GM19351 (cell line): ENCODE measurements around the gene CT45A8.
"Not testable (repeated sequence)": the region's sequence is repeated elsewhere in the genome, so short reads cannot be mapped to it uniquely, and the experiment has no call there.

ENCODE experiments used
- ATAC-seq: cut with Tn5 transposase; IDR thresholded peaks from one replicate; pipeline ENCODE4 v1.9.1; 2021; ENCODE audit warnings: mild to moderate bottlenecking, moderate library complexity; ENCODE audit not compliant: unreplicated experiment

The CT45A8 gene

GRCh38 chrX:135854438-135854837 is at the start of gene CT45A8:
Gene CT45A8, minus strand, starts transcription at chrX:135854538. Its CDS starts 3,755 bp downstream, at chrX:135850783.
- not testable (repeated sequence) for ATAC-seq

DNA sequence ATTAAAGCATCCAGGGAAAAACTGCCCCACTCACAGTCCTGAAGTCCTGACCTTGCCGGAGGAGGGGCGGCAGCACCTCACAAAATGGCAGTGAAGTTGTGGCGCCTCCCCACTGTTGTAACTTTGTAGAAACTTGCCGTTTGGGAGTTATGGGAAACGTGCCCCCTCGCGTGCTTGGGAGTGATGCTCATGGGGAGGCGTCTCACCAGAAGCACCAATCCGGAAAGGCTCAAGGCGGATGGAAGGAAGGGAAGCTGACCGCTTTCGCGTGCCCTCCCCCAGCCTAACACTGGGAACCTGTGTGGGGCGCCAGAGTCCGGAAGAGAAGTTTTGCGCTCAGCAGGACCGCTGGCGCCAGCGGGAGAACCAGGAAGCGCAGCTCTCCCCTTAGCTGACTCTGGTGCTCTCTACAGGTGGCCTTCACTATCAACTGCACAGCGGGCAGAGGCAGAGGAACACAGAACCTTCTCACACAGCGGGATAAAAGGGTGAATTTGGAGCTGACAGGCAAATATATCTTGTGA is 39.0 kb upstream of the CT45A8 start, which contains the start of the genes CT45A10 and SAGE1:
Gene CT45A10, minus strand, starts transcription at position 151 of the 524 bp plus-strand sequence. CDS start 8,100 bp downstream, outside the sequence.
Gene SAGE1, plus strand, starts transcription at position 423 of the 524 bp plus-strand sequence. CDS start 2,527 bp downstream, outside the sequence.
- no peak for ATAC-seq

DNA sequence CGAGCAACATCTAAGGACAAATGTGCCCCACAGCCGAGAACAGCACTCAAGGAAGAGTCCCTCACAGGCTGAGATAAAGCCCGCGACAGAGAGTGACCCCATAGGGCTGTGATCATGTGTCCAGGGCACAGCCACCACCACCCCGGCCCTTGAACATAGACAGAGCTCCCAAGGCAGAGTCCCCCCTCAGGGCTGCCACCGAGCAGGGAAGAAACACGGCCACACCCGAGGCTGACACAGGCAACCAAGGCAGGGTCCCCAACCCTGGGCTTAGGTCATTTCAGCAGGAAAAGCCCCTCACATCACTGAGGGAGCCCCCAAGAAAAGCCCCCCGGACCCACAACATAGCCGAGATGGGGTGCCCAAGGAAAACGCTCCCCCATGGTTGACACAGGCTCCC is 38.4 kb upstream of the CT45A8 start:
- no peak for ATAC-seq

DNA sequence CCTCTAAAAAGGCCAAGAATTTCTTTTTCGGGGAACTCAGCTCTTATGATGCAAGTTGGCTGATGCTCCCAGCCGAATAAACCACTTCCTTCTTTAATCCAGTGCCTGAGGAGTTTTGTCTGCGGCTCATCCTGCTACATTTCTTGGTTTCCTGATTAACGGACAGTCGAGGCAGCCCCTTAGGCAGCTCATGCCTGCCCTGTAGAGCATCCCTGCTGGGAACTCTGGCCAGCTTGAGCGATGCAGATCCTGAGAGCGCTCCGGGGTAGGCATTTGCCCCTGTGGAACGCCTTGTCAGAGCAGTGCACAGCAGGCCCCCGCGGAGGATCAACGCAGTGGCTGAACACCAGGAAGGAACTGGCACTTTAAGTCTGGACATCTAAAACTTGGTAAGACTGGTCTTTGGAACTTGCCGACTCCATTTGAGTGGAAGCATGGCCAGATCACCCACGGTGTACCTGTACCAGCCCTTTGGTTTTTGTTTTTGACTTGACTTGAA is 35.8 kb upstream of the CT45A8 start:
- ATAC-seq: no peak

- ATAC-seq: not testable (repeated sequence)
These were observed 34.6 kb upstream of the CT45A8 start for GRCh38 chrX:135888976-135889375.

DNA sequence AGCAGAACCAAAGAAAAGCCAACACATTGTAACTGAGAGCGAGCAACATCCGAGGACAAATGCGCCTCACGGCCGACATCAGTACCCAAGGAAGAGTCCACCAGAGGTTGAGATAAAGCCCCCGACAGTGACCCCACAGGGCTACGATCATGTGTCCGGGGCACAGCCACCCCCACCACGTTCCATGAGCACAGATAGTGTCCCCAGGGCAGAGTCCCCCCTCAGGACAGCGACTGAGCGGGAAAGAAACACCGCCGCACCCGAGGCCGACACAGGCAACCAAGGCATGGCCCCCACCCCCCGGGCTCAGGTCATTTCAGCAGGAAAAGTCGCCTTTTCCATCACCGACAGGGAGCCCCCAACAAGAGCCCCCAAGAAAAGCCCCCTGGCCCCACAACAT is 33.9 kb upstream of the CT45A8 start:
- ATAC-seq: not testable (repeated sequence)

GRCh38 chrX:135882741-135883140 is 28.4 kb upstream of the CT45A8 start:
- ATAC-seq: not testable (repeated sequence)

GRCh38 chrX:135871712-135872111 is 17.4 kb upstream of the CT45A8 start, which contains the start of gene CT45A9:
Gene CT45A9, minus strand, starts transcription at chrX:135871812. Its CDS starts 3,751 bp downstream, at chrX:135868061.
- not testable (repeated sequence) for ATAC-seq

DNA sequence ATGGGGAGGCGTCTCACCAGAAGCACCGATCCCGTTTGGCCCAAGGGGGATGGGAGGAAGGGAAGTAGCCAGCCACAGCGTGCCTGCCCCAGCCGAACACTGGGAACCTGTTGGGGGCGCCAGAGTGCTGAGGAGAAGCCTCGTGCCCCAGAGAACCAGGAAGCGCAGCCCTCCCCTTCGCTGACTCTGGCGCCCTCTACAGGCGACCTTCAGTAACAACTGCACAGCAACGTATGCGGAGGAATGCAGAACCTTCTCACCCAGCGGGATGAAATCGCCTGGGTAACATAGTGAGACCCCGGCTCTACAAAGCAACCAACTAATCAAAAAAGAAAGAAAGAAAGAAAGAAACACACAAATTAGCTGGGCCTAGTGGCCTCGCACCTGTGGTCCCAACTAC is 17.2 kb downstream of the CT45A8 start, which contains the start of gene CT45A7:
Gene CT45A7, minus strand, starts transcription at position 101 of the 400 bp plus-strand sequence. CDS start 3,747 bp downstream, outside the sequence.
- not testable (repeated sequence) for ATAC-seq

DNA sequence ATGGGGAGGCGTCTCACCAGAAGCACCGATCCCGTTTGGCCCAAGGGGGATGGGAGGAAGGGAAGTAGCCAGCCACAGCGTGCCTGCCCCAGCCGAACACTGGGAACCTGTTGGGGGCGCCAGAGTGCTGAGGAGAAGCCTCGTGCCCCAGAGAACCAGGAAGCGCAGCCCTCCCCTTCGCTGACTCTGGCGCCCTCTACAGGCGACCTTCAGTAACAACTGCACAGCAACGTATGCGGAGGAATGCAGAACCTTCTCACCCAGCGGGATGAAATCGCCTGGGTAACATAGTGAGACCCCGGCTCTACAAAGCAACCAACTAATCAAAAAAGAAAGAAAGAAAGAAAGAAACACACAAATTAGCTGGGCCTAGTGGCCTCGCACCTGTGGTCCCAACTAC is 34.4 kb downstream of the CT45A8 start, which contains the start of gene CT45A2:
Gene CT45A2, minus strand, starts transcription at position 101 of the 400 bp plus-strand sequence. CDS start 3,747 bp downstream, outside the sequence.
- not testable (repeated sequence) for ATAC-seq

GRCh38 chrX:135802687-135803086 is 51.7 kb downstream of the CT45A8 start, which contains the start of gene CT45A6:
Gene CT45A6, minus strand, starts transcription at chrX:135802787. Its CDS starts 3,794 bp downstream, at chrX:135798993.
- ATAC-seq: not testable (repeated sequence)
